GM19099 (cell line): ENCODE results near the gene ZCCHC7.

Experiments
- POLR2A ChIP-seq: IDR thresholded peaks from 3 replicates; pipeline ENCODE4 v1.6.1; 2011; ENCODE audit warnings: low read depth; ENCODE audit not compliant: insufficient read length; ENCODE audit errors: extremely low read depth

ZCCHC7 gene

GRCh38 chr9:37119907-37120842 lies at the start of gene ZCCHC7:
ZCCHC7 (plus strand) TSS chr9:37120574.
- TF ChIP-seq POLR2A: peak; percentile 86

GRCh38 chr9:37079370-37080164 lies 40.8 kb upstream of the ZCCHC7 start:
- peak; percentile 69 for TF ChIP-seq POLR2A

- no peak for TF ChIP-seq POLR2A
These were observed 38.1 kb upstream of the ZCCHC7 start for GRCh38 chr9:37082214-37082765.

GRCh38 chr9:37083654-37084053 lies 36.7 kb upstream of the ZCCHC7 start:
- TF ChIP-seq POLR2A: no peak

GRCh38 chr9:37085233-37085632 lies 35.1 kb upstream of the ZCCHC7 start:
- TF ChIP-seq POLR2A: no peak

- no peak for TF ChIP-seq POLR2A
These were observed 25.6 kb upstream of the ZCCHC7 start for GRCh38 chr9:37094751-37095150.

- no peak for TF ChIP-seq POLR2A
These were observed 23.7 kb upstream of the ZCCHC7 start for GRCh38 chr9:37096628-37097027.

GRCh38 chr9:37097294-37097693 lies 23.1 kb upstream of the ZCCHC7 start:
- no peak for TF ChIP-seq POLR2A

GRCh38 chr9:37100327-37100726 lies 20.0 kb upstream of the ZCCHC7 start:
- TF ChIP-seq POLR2A: no peak

- no peak for TF ChIP-seq POLR2A
These were observed 19.6 kb upstream of the ZCCHC7 start for GRCh38 chr9:37100741-37101140.

- TF ChIP-seq POLR2A: no peak
These were observed 17.9 kb upstream of the ZCCHC7 start for GRCh38 chr9:37102486-37102885.

GRCh38 chr9:37104183-37104889 lies 16.0 kb upstream of the ZCCHC7 start:
- TF ChIP-seq POLR2A: no peak

- TF ChIP-seq POLR2A: no peak
These were observed 15.1 kb upstream of the ZCCHC7 start for GRCh38 chr9:37105234-37105633.

GRCh38 chr9:37107701-37108100 lies 12.7 kb upstream of the ZCCHC7 start:
- no peak for TF ChIP-seq POLR2A

- TF ChIP-seq POLR2A: no peak
These were observed 2.4 kb upstream of the ZCCHC7 start for GRCh38 chr9:37117956-37118355.
